ENCODE data around the gene UNC5CL. TPM values are rescaled to one million over a fixed set of nuclear protein-coding genes. Genes with fewer than 3 reads are reported as not detected.
"Not testable (repeated sequence)": the region's sequence is repeated elsewhere in the genome, so short reads cannot be mapped to it uniquely, and the experiment has no call there.

UNC5CL gene
- total and polyA plus RNA-seq, 9 donors, result 2.2 to 9.8 (median 3.6) TPM

- H3K27ac ChIP-seq (ENCODE audit: low read length), result peak overlapping the region; percentile 81
- H3K4me1 ChIP-seq (ENCODE audit: control insufficient read depth, insufficient read depth, low read length), result peaks cover 28% of the 10 kb centered on the region
- H3K36me3 ChIP-seq (ENCODE audit: control insufficient read depth, insufficient read depth, low read length), result no peaks in the 10 kb centered on the region
- H3K9me3 ChIP-seq (replicated peaks; ENCODE audit: control insufficient read depth, low read depth, low read length), result no peaks in the 10 kb centered on the region
- H3K27me3 ChIP-seq (ENCODE audit: control insufficient read depth, insufficient read depth, low read length), result no peaks in the 10 kb centered on the region
- 0% methylated on average over 45 of the region's 45 CpGs for WGBS (ENCODE audit: insufficient coverage)
- DNase-seq, result peak; percentile 89
- H3K4me3 ChIP-seq (ENCODE audit: low read length), result peak overlapping the region; percentile 57
Measured at GRCh38 chr6:41027799-41028560, 11.0 kb downstream of the UNC5CL start.

GRCh38 chr6:41027241-41027640, 11.8 kb downstream of the UNC5CL start:
- peak overlapping the region; percentile 75 for H3K27ac ChIP-seq (ENCODE audit: low read length)
- WGBS (ENCODE audit: insufficient coverage), result 31% methylated on average over 3 of the region's 4 CpGs
- peaks cover 28% of the 10 kb centered on the region for H3K4me1 ChIP-seq (ENCODE audit: control insufficient read depth, insufficient read depth, low read length)
- no peaks in the 10 kb centered on the region for H3K27me3 ChIP-seq (ENCODE audit: control insufficient read depth, insufficient read depth, low read length)
- H3K9me3 ChIP-seq (replicated peaks; ENCODE audit: control insufficient read depth, low read depth, low read length), result no peaks in the 10 kb centered on the region
- H3K36me3 ChIP-seq (ENCODE audit: control insufficient read depth, insufficient read depth, low read length), result no peaks in the 10 kb centered on the region
- no peak for DNase-seq
- H3K4me3 ChIP-seq (ENCODE audit: low read length), result peak overlapping the region; percentile 57

GRCh38 chr6:41025966-41026530, 13.0 kb downstream of the UNC5CL start:
- no peak overlapping the region for H3K27ac ChIP-seq (ENCODE audit: low read length)
- H3K4me1 ChIP-seq (ENCODE audit: control insufficient read depth, insufficient read depth, low read length), result peaks cover 28% of the 10 kb centered on the region
- DNase-seq, result peak; percentile 30
- WGBS (ENCODE audit: insufficient coverage), result 82% methylated on average over 2 of the region's 3 CpGs
- H3K4me3 ChIP-seq (ENCODE audit: low read length), result no peak overlapping the region
- no peaks in the 10 kb centered on the region for H3K36me3 ChIP-seq (ENCODE audit: control insufficient read depth, insufficient read depth, low read length)
- no peaks in the 10 kb centered on the region for H3K9me3 ChIP-seq (replicated peaks; ENCODE audit: control insufficient read depth, low read depth, low read length)
- no peaks in the 10 kb centered on the region for H3K27me3 ChIP-seq (ENCODE audit: control insufficient read depth, insufficient read depth, low read length)

- Histone ChIP-seq H3K36me3 (ENCODE audit: control insufficient read depth, insufficient read depth, low read length) (no peaks in the 10 kb centered on the region), H3K4me3 (ENCODE audit: low read length) (no peak overlapping the region), H3K9me3 (replicated peaks; ENCODE audit: control insufficient read depth, low read depth, low read length) (peaks cover 3% of the 10 kb centered on the region), H3K27me3 (ENCODE audit: control insufficient read depth, insufficient read depth, low read length) (no peaks in the 10 kb centered on the region), H3K4me1 (ENCODE audit: control insufficient read depth, insufficient read depth, low read length) (peaks cover 15% of the 10 kb centered on the region), H3K27ac (ENCODE audit: low read length) (no peak overlapping the region)
- WGBS (ENCODE audit: insufficient coverage), result 100% methylated on average over 2 of the region's 3 CpGs
- no peak for DNase-seq
Measured at GRCh38 chr6:41023114-41023513, 15.9 kb downstream of the UNC5CL start.

GRCh38 chr6:41022294-41022693, 16.7 kb downstream of the UNC5CL start:
- H3K4me1 ChIP-seq (ENCODE audit: control insufficient read depth, insufficient read depth, low read length), result peaks cover 9% of the 10 kb centered on the region
- no peak overlapping the region for H3K27ac ChIP-seq (ENCODE audit: low read length)
- H3K27me3 ChIP-seq (ENCODE audit: control insufficient read depth, insufficient read depth, low read length), result no peaks in the 10 kb centered on the region

GRCh38 chr6:41021832-41022231, 17.2 kb downstream of the UNC5CL start:
- no peaks in the 10 kb centered on the region for H3K36me3 ChIP-seq (ENCODE audit: control insufficient read depth, insufficient read depth, low read length)
- H3K27ac ChIP-seq (ENCODE audit: low read length), result no peak overlapping the region
- 100% methylated on average over 1 of the region's 3 CpGs for WGBS (ENCODE audit: insufficient coverage)
- no peak for DNase-seq
- H3K9me3 ChIP-seq (replicated peaks; ENCODE audit: control insufficient read depth, low read depth, low read length), result peaks cover 3% of the 10 kb centered on the region
- H3K4me3 ChIP-seq (ENCODE audit: low read length), result no peak overlapping the region
- peaks cover 5% of the 10 kb centered on the region for H3K4me1 ChIP-seq (ENCODE audit: control insufficient read depth, insufficient read depth, low read length)
- H3K27me3 ChIP-seq (ENCODE audit: control insufficient read depth, insufficient read depth, low read length), result no peaks in the 10 kb centered on the region

More at GRCh38 chr6:41022294-41022693, 16.7 kb downstream of the UNC5CL start:
- peaks cover 3% of the 10 kb centered on the region for H3K9me3 ChIP-seq (replicated peaks; ENCODE audit: control insufficient read depth, low read depth, low read length)
- no peaks in the 10 kb centered on the region for H3K36me3 ChIP-seq (ENCODE audit: control insufficient read depth, insufficient read depth, low read length)
- H3K4me3 ChIP-seq (ENCODE audit: low read length), result no peak overlapping the region
- no peak for DNase-seq

- Histone ChIP-seq H3K4me1 (ENCODE audit: control insufficient read depth, insufficient read depth, low read length) (no peaks in the 10 kb centered on the region), H3K27ac (ENCODE audit: low read length) (no peak overlapping the region), H3K27me3 (ENCODE audit: control insufficient read depth, insufficient read depth, low read length) (no peaks in the 10 kb centered on the region), H3K4me3 (ENCODE audit: low read length) (no peak overlapping the region), H3K36me3 (ENCODE audit: control insufficient read depth, insufficient read depth, low read length) (no peaks in the 10 kb centered on the region), H3K9me3 (replicated peaks; ENCODE audit: control insufficient read depth, low read depth, low read length) (peaks cover 3% of the 10 kb centered on the region)
- no peak for DNase-seq
- 91% methylated on average over 1 of the region's 1 CpG for WGBS (ENCODE audit: insufficient coverage)
Measured at GRCh38 chr6:41017663-41018062, 21.4 kb downstream of the UNC5CL start.

- not testable (repeated sequence) for H3K27me3 ChIP-seq (ENCODE audit: control insufficient read depth, insufficient read depth, low read length); H3K36me3 ChIP-seq (ENCODE audit: control insufficient read depth, insufficient read depth, low read length); H3K4me1 ChIP-seq (ENCODE audit: control insufficient read depth, insufficient read depth, low read length); DNase-seq; H3K27ac ChIP-seq (ENCODE audit: low read length); H3K9me3 ChIP-seq (replicated peaks; ENCODE audit: control insufficient read depth, low read depth, low read length); H3K4me3 ChIP-seq (ENCODE audit: low read length)
- no CpG with 5 or more reads among the region's 5 CpGs for WGBS (ENCODE audit: insufficient coverage)
Measured at GRCh38 chr6:41015860-41016259, 23.2 kb downstream of the UNC5CL start.

- H3K9me3 ChIP-seq (replicated peaks; ENCODE audit: control insufficient read depth, low read depth, low read length), result peaks cover 3% of the 10 kb centered on the region
- no peak overlapping the region for H3K27ac ChIP-seq (ENCODE audit: low read length)
- H3K36me3 ChIP-seq (ENCODE audit: control insufficient read depth, insufficient read depth, low read length), result no peaks in the 10 kb centered on the region
- no peaks in the 10 kb centered on the region for H3K4me1 ChIP-seq (ENCODE audit: control insufficient read depth, insufficient read depth, low read length)
- DNase-seq, result no peak
- 100% methylated on average over 3 of the region's 4 CpGs for WGBS (ENCODE audit: insufficient coverage)
- H3K27me3 ChIP-seq (ENCODE audit: control insufficient read depth, insufficient read depth, low read length), result no peaks in the 10 kb centered on the region
- H3K4me3 ChIP-seq (ENCODE audit: low read length), result no peak overlapping the region
Measured at GRCh38 chr6:41014780-41015179, 24.2 kb downstream of the UNC5CL start.

GRCh38 chr6:41013466-41014153, 25.4 kb downstream of the UNC5CL start:
- Histone ChIP-seq H3K27me3 (ENCODE audit: control insufficient read depth, insufficient read depth, low read length) (no peaks in the 10 kb centered on the region), H3K4me3 (ENCODE audit: low read length) (no peak overlapping the region), H3K36me3 (ENCODE audit: control insufficient read depth, insufficient read depth, low read length) (no peaks in the 10 kb centered on the region), H3K9me3 (replicated peaks; ENCODE audit: control insufficient read depth, low read depth, low read length) (peaks cover 3% of the 10 kb centered on the region), H3K4me1 (ENCODE audit: control insufficient read depth, insufficient read depth, low read length) (no peaks in the 10 kb centered on the region), H3K27ac (ENCODE audit: low read length) (no peak overlapping the region)
- no peak for DNase-seq
- 90% methylated on average over 1 of the region's 5 CpGs for WGBS (ENCODE audit: insufficient coverage)

All from muscle of leg (tissue), 11 donors.